HG03442 (cell line): ENCODE results near the gene NFKB1.
"Not testable (repeated sequence)": the region's sequence is repeated elsewhere in the genome, so short reads cannot be mapped to it uniquely, and the experiment has no call there.

Experiments used
- ATAC-seq: cut with Tn5 transposase; IDR thresholded peaks from one replicate; pipeline ENCODE4 v1.9.1; 2021; ENCODE audit warnings: mild to moderate bottlenecking, moderate library complexity; ENCODE audit not compliant: unreplicated experiment

The NFKB1 gene

GRCh38 chr4:102564399-102565059 is 63.4 kb downstream of the NFKB1 start:
- peak; percentile 86 for ATAC-seq

DNA sequence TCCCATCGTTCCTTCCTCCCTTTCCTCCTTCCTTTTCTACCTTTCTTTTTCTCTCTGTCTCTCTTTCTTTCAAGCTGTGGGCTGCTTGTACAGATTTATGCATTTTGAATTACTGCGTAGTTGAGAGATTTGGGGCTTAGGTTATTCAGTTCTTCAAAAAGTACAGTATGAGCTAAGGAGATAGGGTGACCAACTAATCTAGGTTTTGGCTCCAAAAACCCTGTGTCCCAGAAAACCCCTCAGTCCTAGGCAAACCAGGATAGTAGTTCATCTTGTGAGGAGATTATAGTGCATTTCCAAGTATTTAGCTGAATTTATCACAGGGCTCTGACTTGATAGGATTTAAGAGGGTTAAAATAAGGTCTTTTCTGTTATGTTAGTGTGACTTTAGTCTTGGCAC is 64.5 kb downstream of the NFKB1 start:
- ATAC-seq = no peak

- no peak for ATAC-seq
Measured at GRCh38 chr4:102566426-102566825, 65.3 kb downstream of the NFKB1 start.

DNA sequence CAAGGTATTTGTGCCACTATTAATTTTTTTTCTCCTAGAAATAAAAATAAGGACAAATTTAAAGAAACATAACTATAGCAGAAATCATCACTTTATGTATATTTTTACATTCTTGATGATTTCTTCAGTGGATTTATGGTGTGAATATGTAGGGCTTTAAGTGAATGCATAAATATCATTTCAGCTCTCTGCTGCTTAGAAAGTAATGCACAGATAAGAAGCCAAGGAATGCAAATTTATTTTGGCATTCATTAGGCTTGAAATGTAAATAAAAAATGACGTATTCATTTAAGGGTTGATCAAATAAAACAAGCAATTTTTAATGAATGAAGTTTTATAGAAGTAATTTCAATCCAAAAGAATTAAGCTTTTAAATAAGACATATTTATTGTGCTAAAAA is 66.3 kb downstream of the NFKB1 start:
- ATAC-seq = no peak

DNA sequence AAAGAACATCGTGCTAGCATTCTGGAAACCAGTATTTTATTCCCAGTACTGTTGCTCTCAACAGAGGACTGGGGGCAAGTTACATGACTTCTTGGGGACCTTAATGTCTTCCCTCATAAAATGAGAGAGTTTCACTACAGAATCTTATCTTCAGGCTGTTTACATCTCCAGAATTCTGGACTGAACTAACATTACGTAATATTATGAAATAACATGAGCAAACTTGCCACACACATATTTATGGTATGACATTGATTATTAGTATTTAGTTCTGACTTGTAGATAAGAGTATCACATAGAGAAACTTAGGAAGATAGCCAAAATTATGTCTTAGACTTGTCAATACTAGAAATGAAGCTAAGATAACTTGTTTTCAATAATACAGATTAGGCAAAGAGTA is 68.0 kb downstream of the NFKB1 start:
- no peak for ATAC-seq

DNA sequence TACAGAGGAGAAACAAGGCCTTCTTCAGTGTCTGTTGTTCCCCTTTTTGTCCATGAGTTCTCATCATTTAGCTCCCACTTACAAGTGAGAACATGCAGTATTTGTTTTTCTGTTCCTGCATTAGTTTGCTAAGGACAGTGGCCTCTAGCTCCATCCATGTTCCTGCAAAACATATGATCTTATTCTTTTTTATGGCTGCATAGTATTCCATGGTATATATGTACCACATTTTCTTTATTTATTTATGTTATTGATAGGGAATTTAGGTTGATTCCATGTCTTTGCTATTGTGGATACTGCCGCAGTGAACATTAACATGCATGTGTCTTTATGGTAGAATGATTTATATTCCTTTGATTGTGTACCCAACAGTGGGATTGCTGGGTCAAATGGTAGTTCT is 69.1 kb downstream of the NFKB1 start:
- ATAC-seq = not testable (repeated sequence)

GRCh38 chr4:102572452-102572851 is 71.3 kb downstream of the NFKB1 start:
- no peak for ATAC-seq

- no peak for ATAC-seq
Measured at GRCh38 chr4:102574317-102574716, 73.2 kb downstream of the NFKB1 start.

GRCh38 chr4:102575369-102576129 is 74.4 kb downstream of the NFKB1 start:
- ATAC-seq = no peak

GRCh38 chr4:102578270-102578669 is 77.1 kb downstream of the NFKB1 start:
- ATAC-seq = no peak

DNA sequence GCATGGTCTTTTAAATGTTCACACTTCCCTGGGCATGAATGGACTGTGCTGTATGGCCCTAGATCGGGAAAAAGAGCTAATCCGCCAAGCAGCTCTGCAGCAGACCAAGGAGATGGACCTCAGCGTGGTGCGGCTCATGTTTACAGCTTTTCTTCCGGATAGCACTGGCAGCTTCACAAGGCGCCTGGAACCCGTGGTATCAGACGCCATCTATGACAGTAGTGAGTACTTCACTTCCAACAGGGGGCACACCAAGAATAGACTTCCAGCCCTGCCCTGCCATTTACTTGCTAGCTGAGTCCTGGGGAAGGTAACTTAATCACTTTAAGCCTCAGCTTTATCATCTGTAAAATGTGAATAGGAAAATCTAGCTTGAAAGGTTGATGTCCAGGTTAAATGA is 77.7 kb downstream of the NFKB1 start:
- no peak for ATAC-seq

GRCh38 chr4:102579794-102580462 is 78.8 kb downstream of the NFKB1 start:
- no peak for ATAC-seq

DNA sequence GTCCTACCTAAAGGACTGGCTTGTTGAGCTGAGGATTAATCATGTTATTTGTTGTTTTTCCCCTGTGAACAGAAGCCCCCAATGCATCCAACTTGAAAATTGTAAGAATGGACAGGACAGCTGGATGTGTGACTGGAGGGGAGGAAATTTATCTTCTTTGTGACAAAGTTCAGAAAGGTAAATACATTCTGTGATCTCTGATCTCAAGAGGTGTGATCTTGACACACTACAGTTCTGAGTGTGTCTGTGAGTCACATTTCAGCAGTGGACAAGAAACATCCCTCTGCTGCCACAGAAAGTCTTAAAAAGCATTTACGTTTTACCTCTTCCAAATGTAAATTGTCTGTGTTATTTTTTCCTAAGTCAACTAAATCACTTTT is 79.3 kb downstream of the NFKB1 start:
- peak; percentile 48 for ATAC-seq

DNA sequence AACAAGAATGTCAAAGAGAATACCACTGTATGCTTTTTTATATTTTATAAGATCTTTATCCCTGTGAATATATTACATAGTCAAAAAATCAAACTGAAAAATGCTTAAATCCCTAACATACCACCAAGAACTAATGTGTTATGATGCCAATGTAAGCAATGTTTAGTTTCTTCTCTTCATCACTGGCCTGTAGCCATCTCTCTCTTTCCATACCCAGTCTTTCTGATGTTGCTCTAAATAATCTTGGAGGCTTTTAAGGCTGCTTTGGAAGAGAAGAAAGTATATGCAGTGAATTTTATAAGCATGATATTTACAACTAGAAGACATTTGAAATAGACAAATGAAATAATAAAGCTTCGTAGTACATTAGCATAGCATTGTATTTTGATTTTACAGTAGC is 82.9 kb downstream of the NFKB1 start:
- no peak for ATAC-seq

DNA sequence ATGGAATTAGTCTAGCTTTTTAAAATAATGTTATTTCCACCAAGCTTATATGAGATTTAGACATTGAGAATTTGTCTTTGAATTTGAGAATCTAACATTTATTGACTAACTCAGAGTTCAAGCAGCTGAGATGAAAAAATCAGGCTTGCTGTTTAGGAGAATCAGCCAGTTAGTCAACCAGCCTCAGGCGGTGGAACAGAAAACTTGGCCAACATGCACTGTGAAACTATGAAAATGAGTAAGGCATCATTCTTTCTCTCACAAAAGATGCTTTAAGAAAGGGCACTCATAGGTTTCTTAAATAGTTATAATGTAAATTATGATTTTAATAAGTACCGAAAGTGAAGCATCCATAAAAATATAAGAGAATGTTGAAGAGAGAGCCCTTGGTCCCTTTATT is 84.2 kb downstream of the NFKB1 start:
- ATAC-seq = peak; percentile 39

GRCh38 chr4:102586002-102586643 is 85.0 kb downstream of the NFKB1 start:
- peak; percentile 53 for ATAC-seq

- peak; percentile 38 for ATAC-seq
Measured at GRCh38 chr4:102586644-102587021, 85.5 kb downstream of the NFKB1 start.

- no peak for ATAC-seq
Measured at GRCh38 chr4:102589743-102590142, 88.6 kb downstream of the NFKB1 start.

DNA sequence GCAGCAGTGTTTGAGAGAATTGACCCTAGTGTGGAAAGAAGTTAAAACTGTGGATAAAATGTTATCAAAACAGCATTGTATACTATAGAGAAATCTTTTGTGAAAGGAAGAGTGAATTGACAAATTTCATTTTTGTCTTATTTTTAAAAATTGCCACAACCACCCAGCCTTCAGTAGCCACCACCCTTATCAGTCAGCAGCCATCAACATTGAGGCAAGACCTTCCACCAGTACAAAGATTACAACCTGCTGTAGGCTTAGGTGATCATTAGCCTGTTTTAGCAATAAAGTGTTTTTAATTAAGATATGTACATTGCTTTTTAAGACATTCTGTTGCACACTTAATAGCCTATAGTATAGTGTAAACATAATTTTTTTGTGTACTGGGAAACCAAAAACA is 91.1 kb downstream of the NFKB1 start:
- no peak for ATAC-seq

- no peak for ATAC-seq
Measured at GRCh38 chr4:102593147-102593546, 92.0 kb downstream of the NFKB1 start.

DNA sequence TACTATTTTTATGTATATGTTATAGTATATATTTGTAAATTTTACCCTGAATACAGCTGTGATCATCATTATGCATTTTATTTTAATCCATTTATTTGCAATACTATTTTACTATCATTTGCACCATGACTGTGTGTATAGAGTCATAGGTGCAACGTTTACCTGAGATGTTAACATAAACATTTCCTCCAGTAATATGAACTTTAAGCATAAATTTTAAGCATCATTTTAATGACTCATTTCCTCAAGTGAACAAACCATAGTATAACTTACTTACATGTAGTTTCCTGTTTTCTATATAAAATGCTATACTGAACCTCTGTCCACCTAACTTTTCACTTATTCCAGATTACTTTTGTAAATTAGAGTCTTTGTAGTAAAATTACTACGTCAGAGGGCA is 92.8 kb downstream of the NFKB1 start:
- no peak for ATAC-seq

GRCh38 chr4:102596532-102596931 is 95.4 kb downstream of the NFKB1 start:
- ATAC-seq = no peak
